Endodermal cell (in vitro differentiated cells): ENCODE results near the gene PHIP. TPM values are rescaled to one million over a fixed set of nuclear protein-coding genes. Genes with fewer than 3 reads are reported as not detected.

ENCODE experiments used
- DNase-seq: peaks from one replicate; pipeline ENCODE4 v3.0.0-alpha.2; 2017
- H3K27ac ChIP-seq: 2 replicates; pipeline ENCODE4 v1.5.1; 2013; ENCODE audit warnings: mild to moderate bottlenecking, low read depth, low read length, moderate library complexity
- H3K27me3 ChIP-seq: 2 replicates; pipeline ENCODE4 v1.6.1; 2013; ENCODE audit warnings: mild to moderate bottlenecking, low read length, moderate library complexity; ENCODE audit not compliant: insufficient read depth, control insufficient read depth, poor library complexity, severe bottlenecking
- H3K36me3 ChIP-seq: 2 replicates; pipeline ENCODE4 v1.7.0; 2013; ENCODE audit warnings: mild to moderate bottlenecking, low read length, moderate library complexity; ENCODE audit not compliant: control insufficient read depth, insufficient read depth
- H3K4me1 ChIP-seq: one replicate; pipeline ENCODE4 v1.7.0; 2013; ENCODE audit warnings: low read length; ENCODE audit not compliant: control insufficient read depth, insufficient read depth
- H3K4me3 ChIP-seq: 2 replicates; pipeline ENCODE4 v1.5.1; 2013; ENCODE audit warnings: mild to moderate bottlenecking, low read length, moderate library complexity
- H3K9ac ChIP-seq: 2 replicates; pipeline ENCODE4 v1.6.1; 2013; ENCODE audit warnings: mild to moderate bottlenecking, low read length, moderate library complexity; ENCODE audit not compliant: poor library complexity, severe bottlenecking; ENCODE audit errors: extremely low read depth
- H3K9me3 ChIP-seq: 2 replicates; pipeline ENCODE4 v1.6.1; 2013; ENCODE audit warnings: mild to moderate bottlenecking, low read length, moderate library complexity; ENCODE audit not compliant: control insufficient read depth
- H3K27ac Mint-ChIP-seq: 2 replicates; pipeline ENCODE4 v1.8.0; 2020; ENCODE audit warnings: mixed read lengths
- H3K27me3 Mint-ChIP-seq: 2 replicates; pipeline ENCODE4 v1.8.0; 2021; ENCODE audit warnings: mild to moderate bottlenecking, mixed read lengths; ENCODE audit not compliant: insufficient read depth
- H3K36me3 Mint-ChIP-seq: 2 replicates; pipeline ENCODE4 v1.8.0; 2020; ENCODE audit warnings: low read depth, mixed read lengths
- H3K4me1 Mint-ChIP-seq: 2 replicates; pipeline ENCODE4 v1.8.0; 2020; ENCODE audit warnings: mixed read lengths
- H3K4me3 Mint-ChIP-seq: 2 replicates; pipeline ENCODE4 v1.8.0; 2020; ENCODE audit warnings: mild to moderate bottlenecking, moderate library complexity, mixed read lengths
- H3K9me3 Mint-ChIP-seq: 2 replicates; pipeline ENCODE4 v1.8.0; 2020; ENCODE audit warnings: mild to moderate bottlenecking, mixed read lengths
- CTCF ChIP-seq: fragments of 200-600 bp; sonication (generic); conservative IDR thresholded peaks from 2 replicates; pipeline ENCODE4 v1.5.0; 2021; ENCODE audit warnings: antibody characterized with exemption, mild to moderate bottlenecking
- WGBS, 2 experiments: methylation state at CpG; one replicate each; pipeline versions ENCODE4 v1.1.5 to v1.1.7; 2013; ENCODE audit warnings: missing lambda C conversion rate in 2 of 2, mixed read lengths in 1 of 2; ENCODE audit not compliant: insufficient coverage in 1 of 2, insufficient read length in 1 of 2; 5-methylcytosine and 5-hydroxymethylcytosine counted together
- total RNA-seq, 2 donors: library from RNA; stranded (reverse); fragmentation: NEBNext Ultra II Directional in 1 of 2; extraction: Animal tissue kit (Norgen Biotek cat#: 25700) in 1 of 2; gene quantifications; 2 replicates in 1 of 2; 3 replicates in 1 of 2; pipeline ENCODE4 v1.2.1, GENCODE V29; 2021

The PHIP gene
- total RNA-seq, 2 donors from 2014 or later, result 49.8 to 59.7 TPM

GRCh38 chr6:79034865-79035264 lies 43.2 kb downstream of the PHIP start:
- peaks cover 21% of the 10 kb centered on the region for H3K4me1 Mint-ChIP-seq
- H3K4me3 ChIP-seq, result no peak overlapping the region
- H3K36me3 ChIP-seq, result peaks cover 43% of the 10 kb centered on the region
- H3K27me3 Mint-ChIP-seq, result no peaks in the 10 kb centered on the region
- H3K27ac Mint-ChIP-seq, result peak overlapping the region; percentile 4
- H3K4me3 Mint-ChIP-seq, result no peak overlapping the region
- TF ChIP-seq CTCF, result no peak
- H3K4me1 ChIP-seq, result no peaks in the 10 kb centered on the region
- no peak overlapping the region for H3K9ac ChIP-seq
- WGBS, 2 experiments, result 97 to 100% methylated on average over 2 of the region's 2 CpGs
- H3K27me3 ChIP-seq, result no peaks in the 10 kb centered on the region
- H3K36me3 Mint-ChIP-seq, result peaks cover 61% of the 10 kb centered on the region
- no peak for DNase-seq
- H3K9me3 Mint-ChIP-seq, result no peaks in the 10 kb centered on the region
- H3K9me3 ChIP-seq, result no peaks in the 10 kb centered on the region
- H3K27ac ChIP-seq, result no peak overlapping the region

DNA sequence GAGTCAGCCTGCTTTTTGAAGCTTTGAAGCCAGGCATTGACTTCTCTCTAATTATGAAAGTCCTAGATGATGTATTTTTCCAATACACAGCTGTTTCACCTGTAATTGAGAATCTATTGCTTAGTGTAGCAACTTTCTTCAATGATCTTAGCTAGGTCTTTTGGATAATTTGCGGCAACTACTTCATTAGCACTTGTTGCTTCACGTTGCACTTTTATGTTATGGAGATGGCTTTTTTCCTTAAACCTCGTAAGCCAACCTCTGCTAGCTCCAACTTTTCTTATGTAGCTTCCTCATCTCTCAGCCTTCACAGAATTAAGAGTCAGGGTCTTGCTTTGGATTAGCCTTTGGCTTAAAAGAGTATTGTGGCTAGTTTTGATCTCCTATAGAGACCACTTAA lies 44.8 kb downstream of the PHIP start:
- H3K27ac Mint-ChIP-seq, result no peak overlapping the region
- no peak for TF ChIP-seq CTCF
- no peak overlapping the region for H3K9ac ChIP-seq
- H3K4me1 Mint-ChIP-seq, result peaks cover 21% of the 10 kb centered on the region
- no peaks in the 10 kb centered on the region for H3K27me3 Mint-ChIP-seq
- H3K4me3 Mint-ChIP-seq, result no peak overlapping the region
- peaks cover 55% of the 10 kb centered on the region for H3K36me3 Mint-ChIP-seq
- H3K4me3 ChIP-seq, result no peak overlapping the region
- no peaks in the 10 kb centered on the region for H3K27me3 ChIP-seq
- H3K27ac ChIP-seq, result no peak overlapping the region
- no peaks in the 10 kb centered on the region for H3K4me1 ChIP-seq
- no peaks in the 10 kb centered on the region for H3K9me3 ChIP-seq
- no peak for DNase-seq
- H3K9me3 Mint-ChIP-seq, result no peaks in the 10 kb centered on the region
- WGBS, 2 experiments, result 100% methylated on average over 1 to 3 of the region's 3 CpGs
- peaks cover 38% of the 10 kb centered on the region for H3K36me3 ChIP-seq

GRCh38 chr6:79031821-79032590 lies 46.0 kb downstream of the PHIP start:
- DNase-seq, result no peak
- Mint-ChIP-seq H3K27ac (no peak overlapping the region), H3K4me3 (no peak overlapping the region), H3K9me3 (no peaks in the 10 kb centered on the region), H3K27me3 (no peaks in the 10 kb centered on the region), H3K36me3 (peaks cover 43% of the 10 kb centered on the region), H3K4me1 (peaks cover 21% of the 10 kb centered on the region)
- Histone ChIP-seq H3K9me3 (no peaks in the 10 kb centered on the region), H3K4me3 (no peak overlapping the region), H3K27ac (no peak overlapping the region), H3K4me1 (no peaks in the 10 kb centered on the region), H3K9ac (no peak overlapping the region), H3K27me3 (no peaks in the 10 kb centered on the region), H3K36me3 (peaks cover 29% of the 10 kb centered on the region)
- WGBS, 2 experiments, result 100% methylated on average over 3 of the region's 3 CpGs; no CpG with 5 or more reads in 1 of the 2 experiments
- no peak for TF ChIP-seq CTCF
